ENCODE data around the gene YEATS4. TPM values are rescaled to one million over a fixed set of nuclear protein-coding genes. Genes with fewer than 3 reads are reported as not detected.

YEATS4 gene
- total RNA-seq, 1 donor from 2014 or later = 27.3 TPM

GRCh38 chr12:69352904-69353303 lies 6.6 kb upstream of the YEATS4 start:
- Mint-ChIP-seq H3K36me3 (ENCODE audit: unreplicated experiment) (no peaks in the 10 kb centered on the region), H3K4me3 (ENCODE audit: unreplicated experiment) (no peak overlapping the region), H3K27me3 (ENCODE audit: unreplicated experiment) (no peaks in the 10 kb centered on the region), H3K4me1 (ENCODE audit: low read depth, unreplicated experiment) (no peaks in the 10 kb centered on the region), H3K9me3 (ENCODE audit: unreplicated experiment) (peaks cover 2% of the 10 kb centered on the region), H3K27ac (ENCODE audit: unreplicated experiment) (no peak overlapping the region)
- DNase-seq = no peak
- TF ChIP-seq CTCF (IDR thresholded peaks at IDR 0.05; ENCODE audit: partially characterized antibody, unreplicated experiment) = no peak

- Mint-ChIP-seq H3K36me3 (ENCODE audit: unreplicated experiment) (no peaks in the 10 kb centered on the region), H3K27me3 (ENCODE audit: unreplicated experiment) (no peaks in the 10 kb centered on the region)
- no peak for TF ChIP-seq CTCF (IDR thresholded peaks at IDR 0.05; ENCODE audit: partially characterized antibody, unreplicated experiment)
These were observed 5.4 kb upstream of the YEATS4 start for GRCh38 chr12:69354172-69354555.

GRCh38 chr12:69354556-69355187 lies 4.9 kb upstream of the YEATS4 start:
- no peak overlapping the region for H3K27ac Mint-ChIP-seq (ENCODE audit: unreplicated experiment)
- H3K4me3 Mint-ChIP-seq (ENCODE audit: unreplicated experiment) = no peak overlapping the region
- TF ChIP-seq CTCF (IDR thresholded peaks at IDR 0.05; ENCODE audit: partially characterized antibody, unreplicated experiment) = no peak
- no peaks in the 10 kb centered on the region for H3K27me3 Mint-ChIP-seq (ENCODE audit: unreplicated experiment)
- H3K9me3 Mint-ChIP-seq (ENCODE audit: unreplicated experiment) = peaks cover 2% of the 10 kb centered on the region
- no peak for DNase-seq
- no peaks in the 10 kb centered on the region for H3K36me3 Mint-ChIP-seq (ENCODE audit: unreplicated experiment)
- peaks cover 2% of the 10 kb centered on the region for H3K4me1 Mint-ChIP-seq (ENCODE audit: low read depth, unreplicated experiment)

More at GRCh38 chr12:69354172-69354555, 5.4 kb upstream of the YEATS4 start:
- Mint-ChIP-seq H3K27ac (ENCODE audit: unreplicated experiment) (no peak overlapping the region), H3K4me3 (ENCODE audit: unreplicated experiment) (no peak overlapping the region), H3K4me1 (ENCODE audit: low read depth, unreplicated experiment) (no peaks in the 10 kb centered on the region), H3K9me3 (ENCODE audit: unreplicated experiment) (peaks cover 2% of the 10 kb centered on the region)
- no peak for DNase-seq

GRCh38 chr12:69355363-69356028 lies 4.0 kb upstream of the YEATS4 start:
- no peak for TF ChIP-seq CTCF (IDR thresholded peaks at IDR 0.05; ENCODE audit: partially characterized antibody, unreplicated experiment)
- Mint-ChIP-seq H3K27me3 (ENCODE audit: unreplicated experiment) (no peaks in the 10 kb centered on the region), H3K4me3 (ENCODE audit: unreplicated experiment) (no peak overlapping the region), H3K27ac (ENCODE audit: unreplicated experiment) (no peak overlapping the region), H3K36me3 (ENCODE audit: unreplicated experiment) (no peaks in the 10 kb centered on the region), H3K4me1 (ENCODE audit: low read depth, unreplicated experiment) (peaks cover 2% of the 10 kb centered on the region), H3K9me3 (ENCODE audit: unreplicated experiment) (peaks cover 2% of the 10 kb centered on the region)
- DNase-seq = no peak

GRCh38 chr12:69360348-69360672 lies 767 bp downstream of the YEATS4 start:
- Mint-ChIP-seq H3K27me3 (ENCODE audit: unreplicated experiment) (no peaks in the 10 kb centered on the region), H3K4me1 (ENCODE audit: low read depth, unreplicated experiment) (peaks cover 2% of the 10 kb centered on the region), H3K27ac (ENCODE audit: unreplicated experiment) (peak overlapping the region; percentile 90), H3K9me3 (ENCODE audit: unreplicated experiment) (no peaks in the 10 kb centered on the region), H3K4me3 (ENCODE audit: unreplicated experiment) (peak overlapping the region; percentile 95), H3K36me3 (ENCODE audit: unreplicated experiment) (no peaks in the 10 kb centered on the region)
- TF ChIP-seq CTCF (IDR thresholded peaks at IDR 0.05; ENCODE audit: partially characterized antibody, unreplicated experiment) = no peak
- no peak for DNase-seq
